Liver (tissue), 9 donors: Measurements from ENCODE around the gene PLOD3. TPM values are rescaled to one million over a fixed set of nuclear protein-coding genes. Genes with fewer than 3 reads are reported as not detected.

Experiments used
- DNase-seq: peaks from one replicate; pipeline ENCODE4 v3.0.0-alpha.2; 2017; ENCODE audit warnings: low spot score
- H3K27ac ChIP-seq, 2 donors: one replicate each; pipeline ENCODE4 v1.7.0; 2013; ENCODE audit warnings: inconsistent platforms in 2 of 2, low read length in 2 of 2, control low read depth in 1 of 2, low read depth in 1 of 2, mild to moderate bottlenecking in 1 of 2
- H3K27me3 ChIP-seq, 4 donors: one replicate each; pipeline versions ENCODE4 v1.6.1 to v1.7.0; 2013; ENCODE audit warnings: low read length in 3 of 4, inconsistent platforms in 1 of 4, mild to moderate bottlenecking in 1 of 4, moderate library complexity in 1 of 4; ENCODE audit not compliant: control insufficient read depth in 4 of 4, insufficient read depth in 4 of 4
- H3K36me3 ChIP-seq, 4 donors: one replicate each; pipeline versions ENCODE4 v1.6.1 to v1.7.0; 2013; ENCODE audit warnings: low read length in 3 of 4, mild to moderate bottlenecking in 3 of 4, low read depth in 1 of 4, moderate library complexity in 1 of 4; ENCODE audit not compliant: control insufficient read depth in 4 of 4, insufficient read depth in 3 of 4
- H3K4me1 ChIP-seq, 4 donors: one replicate each; pipeline versions ENCODE4 v1.6.1 to v1.7.0; 2013; ENCODE audit warnings: low read length in 3 of 4, mild to moderate bottlenecking in 3 of 4, moderate library complexity in 1 of 4; ENCODE audit not compliant: control insufficient read depth in 4 of 4, insufficient read depth in 4 of 4
- H3K4me3 ChIP-seq, 3 donors: one replicate each; pipeline versions ENCODE4 v1.6.1 to v1.7.0; 2013; ENCODE audit warnings: low read length in 3 of 3, control low read depth in 1 of 3, low read depth in 1 of 3, mild to moderate bottlenecking in 1 of 3
- H3K9ac ChIP-seq, 2 donors: one replicate each; pipeline ENCODE4 v1.7.0; 2013; ENCODE audit warnings: low read length in 2 of 2, mild to moderate bottlenecking in 2 of 2, moderate library complexity in 2 of 2, control low read depth in 1 of 2, low read depth in 1 of 2
- H3K9me3 ChIP-seq, 4 donors: one replicate each; pipeline versions ENCODE4 v1.6.1 to v1.7.0; 2013; ENCODE audit warnings: low read length in 3 of 4; ENCODE audit not compliant: control insufficient read depth in 4 of 4
- RAD21 ChIP-seq, 2 donors: IDR thresholded peaks; 2 replicates each; pipeline ENCODE4 v1.6.1; 2016; ENCODE audit warnings: antibody characterized with exemption in 2 of 2, mild to moderate bottlenecking in 2 of 2
- RXRA ChIP-seq, 2 donors: IDR thresholded peaks; 2 replicates each; pipeline ENCODE4 v1.6.1; 2017 to 2018; ENCODE audit warnings: antibody characterized with exemption in 2 of 2, mild to moderate bottlenecking in 1 of 2
- SP1 ChIP-seq: IDR thresholded peaks from 2 replicates; pipeline ENCODE4 v1.6.1; 2018; ENCODE audit warnings: antibody characterized with exemption, mild to moderate bottlenecking
- YY1 ChIP-seq: IDR thresholded peaks from 2 replicates; pipeline ENCODE4 v1.6.1; 2016; ENCODE audit warnings: antibody characterized with exemption, mild to moderate bottlenecking
- WGBS: extraction: QIAGEN DNeasy Blood & Tissue Kit; methylation state at CpG from one replicate; pipeline ENCODE4 v1.1.7; 2013; 5-methylcytosine and 5-hydroxymethylcytosine counted together
- polyA plus RNA-seq, 2 donors: library from polyadenylated mRNA; stranded (reverse) in 1 of 2; unstranded in 1 of 2; fragments of 200-250 nt in 1 of 2; fragments of >200 nt in 1 of 2; fragmentation: Nextera tagmentation in 1 of 2; extraction: Ambion mirVana in 1 of 2; gene quantifications; one replicate each; pipeline versions ENCODE4 v1.2.1 to v1.2.3, GENCODE V29; 2013 to 2015
- total RNA-seq, 2 donors: library from RNA; depleted of rRNA; stranded (reverse); fragments of >200 nt; gene quantifications; one replicate each; pipeline ENCODE4 v1.2.3, GENCODE V29; 2014
- TF ChIP-seq, protein P1 (sequence below): IDR thresholded peaks from 2 replicates; pipeline ENCODE4 v1.6.1; 2016; ENCODE audit warnings: antibody characterized with exemption, mild to moderate bottlenecking
- TF ChIP-seq, protein P2 (sequence below): IDR thresholded peaks from 2 replicates; pipeline ENCODE4 v1.6.1; 2016; ENCODE audit warnings: antibody characterized with exemption
- donor health status: healthy.
- donor health status: healthy.
- donor health status: healthy.
- donor health status: healthy.
- donor health status: healthy.

Gene PLOD3
- total and polyA plus RNA-seq, 4 donors: 19.4 to 42.9 (median 27.7) TPM

DNA sequence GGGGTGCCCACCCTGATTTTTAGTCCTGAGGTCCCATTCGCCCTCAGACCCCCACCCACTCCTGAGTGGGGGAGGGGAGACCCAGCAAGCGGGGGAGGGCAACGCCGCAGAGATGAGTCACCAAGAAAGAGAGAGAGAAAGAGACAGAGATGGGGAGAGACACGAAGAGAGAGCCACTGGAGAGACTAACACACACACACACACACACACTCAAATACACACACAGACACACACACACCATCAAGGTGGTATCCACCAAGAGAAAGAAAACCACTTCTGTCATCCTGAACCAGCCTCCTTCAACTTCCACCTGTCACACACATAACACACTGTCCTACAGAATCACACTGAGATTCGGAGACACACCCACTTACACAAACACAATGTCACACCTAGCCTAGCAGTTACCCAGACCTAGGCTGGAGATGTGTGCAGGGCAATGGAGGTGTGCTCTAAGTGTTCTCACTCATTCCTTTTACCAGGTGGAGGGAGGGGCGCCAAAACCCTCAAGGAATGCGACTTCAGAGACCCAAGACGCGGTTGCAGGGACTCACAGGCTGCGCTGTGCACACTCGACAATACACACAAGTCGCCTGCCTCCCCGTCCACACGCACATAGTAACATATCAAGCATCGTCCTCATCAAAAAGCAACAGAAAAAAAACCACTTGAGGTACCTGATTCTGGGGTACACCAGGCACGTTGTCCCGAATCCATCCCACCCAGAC is 48.1 kb downstream of the PLOD3 start (continued):
- TF ChIP-seq, protein P1, sequence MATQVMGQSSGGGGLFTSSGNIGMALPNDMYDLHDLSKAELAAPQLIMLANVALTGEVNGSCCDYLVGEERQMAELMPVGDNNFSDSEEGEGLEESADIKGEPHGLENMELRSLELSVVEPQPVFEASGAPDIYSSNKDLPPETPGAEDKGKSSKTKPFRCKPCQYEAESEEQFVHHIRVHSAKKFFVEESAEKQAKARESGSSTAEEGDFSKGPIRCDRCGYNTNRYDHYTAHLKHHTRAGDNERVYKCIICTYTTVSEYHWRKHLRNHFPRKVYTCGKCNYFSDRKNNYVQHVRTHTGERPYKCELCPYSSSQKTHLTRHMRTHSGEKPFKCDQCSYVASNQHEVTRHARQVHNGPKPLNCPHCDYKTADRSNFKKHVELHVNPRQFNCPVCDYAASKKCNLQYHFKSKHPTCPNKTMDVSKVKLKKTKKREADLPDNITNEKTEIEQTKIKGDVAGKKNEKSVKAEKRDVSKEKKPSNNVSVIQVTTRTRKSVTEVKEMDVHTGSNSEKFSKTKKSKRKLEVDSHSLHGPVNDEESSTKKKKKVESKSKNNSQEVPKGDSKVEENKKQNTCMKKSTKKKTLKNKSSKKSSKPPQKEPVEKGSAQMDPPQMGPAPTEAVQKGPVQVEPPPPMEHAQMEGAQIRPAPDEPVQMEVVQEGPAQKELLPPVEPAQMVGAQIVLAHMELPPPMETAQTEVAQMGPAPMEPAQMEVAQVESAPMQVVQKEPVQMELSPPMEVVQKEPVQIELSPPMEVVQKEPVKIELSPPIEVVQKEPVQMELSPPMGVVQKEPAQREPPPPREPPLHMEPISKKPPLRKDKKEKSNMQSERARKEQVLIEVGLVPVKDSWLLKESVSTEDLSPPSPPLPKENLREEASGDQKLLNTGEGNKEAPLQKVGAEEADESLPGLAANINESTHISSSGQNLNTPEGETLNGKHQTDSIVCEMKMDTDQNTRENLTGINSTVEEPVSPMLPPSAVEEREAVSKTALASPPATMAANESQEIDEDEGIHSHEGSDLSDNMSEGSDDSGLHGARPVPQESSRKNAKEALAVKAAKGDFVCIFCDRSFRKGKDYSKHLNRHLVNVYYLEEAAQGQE: no peak
- TF ChIP-seq RAD21 (IDR thresholded peaks at IDR 0.05): no peak

DNA sequence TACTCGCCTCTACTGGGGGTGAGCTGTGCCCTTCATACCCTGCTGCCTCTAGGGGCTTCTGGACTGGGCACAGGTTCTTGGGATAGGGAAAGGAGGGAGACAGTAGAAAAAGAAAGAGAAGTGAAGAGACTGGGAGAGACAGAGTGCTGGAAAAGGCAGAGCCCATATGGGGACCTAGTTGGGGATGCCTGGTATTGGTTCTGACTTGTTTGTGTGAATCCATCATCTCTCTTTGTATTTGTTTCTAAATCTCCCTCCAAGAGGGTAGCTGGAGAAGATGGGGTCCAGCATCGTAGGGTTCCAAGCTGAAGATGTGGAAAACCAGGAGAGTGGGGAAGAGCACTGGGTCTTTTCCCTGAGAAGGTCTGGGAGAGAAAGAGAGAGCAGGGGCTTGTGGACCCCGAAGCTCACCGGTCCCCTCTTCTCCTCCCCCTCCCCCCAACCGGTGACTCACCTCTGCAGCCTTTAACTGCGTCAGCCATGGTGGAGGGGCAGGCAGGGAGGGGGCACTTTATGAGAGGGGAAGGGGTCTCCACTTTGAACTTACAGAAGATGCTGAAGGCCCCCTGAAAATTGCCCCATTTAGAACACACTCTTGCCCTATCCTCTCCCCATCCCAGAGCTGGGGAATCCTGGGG is 48.9 kb downstream of the PLOD3 start:
- Histone ChIP-seq H3K4me3 (no peak overlapping the region), H3K27me3 (peaks cover 9 to 16% (median 14%) of the 10 kb centered on the region in 4 donors), H3K36me3 (no peaks in the 10 kb centered on the region), H3K9ac (no peak overlapping the region), H3K4me1 (peaks cover 14 to 43% (median 20%) of the 10 kb centered on the region in 4 donors), H3K27ac (no peak overlapping the region), H3K9me3 (no peaks in the 10 kb centered on the region)
- no peak for TF ChIP-seq SP1
- no peak for TF ChIP-seq RAD21 (IDR thresholded peaks at IDR 0.05)
- TF ChIP-seq, protein P1: no peak
- TF ChIP-seq, protein P2, sequence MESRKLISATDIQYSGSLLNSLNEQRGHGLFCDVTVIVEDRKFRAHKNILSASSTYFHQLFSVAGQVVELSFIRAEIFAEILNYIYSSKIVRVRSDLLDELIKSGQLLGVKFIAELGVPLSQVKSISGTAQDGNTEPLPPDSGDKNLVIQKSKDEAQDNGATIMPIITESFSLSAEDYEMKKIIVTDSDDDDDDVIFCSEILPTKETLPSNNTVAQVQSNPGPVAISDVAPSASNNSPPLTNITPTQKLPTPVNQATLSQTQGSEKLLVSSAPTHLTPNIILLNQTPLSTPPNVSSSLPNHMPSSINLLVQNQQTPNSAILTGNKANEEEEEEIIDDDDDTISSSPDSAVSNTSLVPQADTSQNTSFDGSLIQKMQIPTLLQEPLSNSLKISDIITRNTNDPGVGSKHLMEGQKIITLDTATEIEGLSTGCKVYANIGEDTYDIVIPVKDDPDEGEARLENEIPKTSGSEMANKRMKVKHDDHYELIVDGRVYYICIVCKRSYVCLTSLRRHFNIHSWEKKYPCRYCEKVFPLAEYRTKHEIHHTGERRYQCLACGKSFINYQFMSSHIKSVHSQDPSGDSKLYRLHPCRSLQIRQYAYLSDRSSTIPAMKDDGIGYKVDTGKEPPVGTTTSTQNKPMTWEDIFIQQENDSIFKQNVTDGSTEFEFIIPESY: no peak
- no peak for TF ChIP-seq RXRA (IDR thresholded peaks at IDR 0.05)
- no peak for TF ChIP-seq YY1
- WGBS: 8% methylated on average over 6 of the region's 6 CpGs
- no peak for DNase-seq
